Measurements from ENCODE around the gene MCTP1.
A peak's percentile ranks its signal among the peaks of the same experiment; 100 is the strongest.
"Not testable (repeated sequence)": the region's sequence is repeated elsewhere in the genome, so short reads cannot be mapped to it uniquely, and the experiment has no call there.

Gene MCTP1

GRCh38 chr5:95029569-95030366, 255.1 kb downstream of the MCTP1 start:
- ATAC-seq: peak; percentile 31
- Mint-ChIP-seq H3K9me3 (peaks cover 0 to 24% of the 10 kb centered on the region in 2 donors), H3K4me1 (peaks cover 12% of the 10 kb centered on the region), H3K27ac (no peak overlapping the region), H3K27me3 (no peaks in the 10 kb centered on the region), H3K4me3 (no peak overlapping the region)
- no peak for DNase-seq

- Mint-ChIP-seq H3K27me3 (no peaks in the 10 kb centered on the region), H3K27ac (no peak overlapping the region), H3K9me3 (peaks cover 0 to 7% of the 10 kb centered on the region in 2 donors), H3K4me3 (no peak overlapping the region), H3K4me1 (peaks cover 18% of the 10 kb centered on the region)
- DNase-seq (no peak), ATAC-seq (no peak)
Observed at GRCh38 chr5:95027775-95028174, 257.1 kb downstream of the MCTP1 start.

GRCh38 chr5:95027151-95027721, 257.7 kb downstream of the MCTP1 start:
- Mint-ChIP-seq H3K27me3 (no peaks in the 10 kb centered on the region), H3K27ac (no peak overlapping the region), H3K4me1 (peaks cover 23% of the 10 kb centered on the region), H3K4me3 (no peak overlapping the region), H3K9me3 (peaks cover 0 to 1% of the 10 kb centered on the region in 2 donors)
- ATAC-seq (no peak), DNase-seq (no peak)

DNA sequence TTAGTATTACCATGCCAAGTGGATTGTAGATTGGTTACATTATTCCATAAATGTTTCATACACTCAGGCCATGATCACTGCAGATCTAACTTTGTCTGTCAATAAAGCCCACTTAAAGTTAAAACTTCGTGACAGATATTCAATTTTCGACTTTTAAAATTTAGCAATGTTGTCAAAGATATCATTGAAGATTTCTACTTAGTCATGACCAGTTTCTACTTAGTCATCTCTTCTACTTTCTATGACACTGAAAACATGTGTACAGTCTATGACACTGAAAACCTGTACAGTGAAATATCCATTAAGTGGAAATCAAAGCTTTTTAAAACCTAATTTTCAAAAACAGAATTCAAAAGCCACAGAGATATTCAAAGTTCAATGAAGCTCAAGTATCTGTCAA, 258.2 kb downstream of the MCTP1 start:
- H3K27me3 Mint-ChIP-seq: no peaks in the 10 kb centered on the region
- H3K9me3 Mint-ChIP-seq: no peaks in the 10 kb centered on the region
- no peak overlapping the region for H3K27ac Mint-ChIP-seq
- H3K4me3 Mint-ChIP-seq: no peak overlapping the region
- H3K4me1 Mint-ChIP-seq: peaks cover 24% of the 10 kb centered on the region
- ATAC-seq: no peak
- DNase-seq: no peak

DNA sequence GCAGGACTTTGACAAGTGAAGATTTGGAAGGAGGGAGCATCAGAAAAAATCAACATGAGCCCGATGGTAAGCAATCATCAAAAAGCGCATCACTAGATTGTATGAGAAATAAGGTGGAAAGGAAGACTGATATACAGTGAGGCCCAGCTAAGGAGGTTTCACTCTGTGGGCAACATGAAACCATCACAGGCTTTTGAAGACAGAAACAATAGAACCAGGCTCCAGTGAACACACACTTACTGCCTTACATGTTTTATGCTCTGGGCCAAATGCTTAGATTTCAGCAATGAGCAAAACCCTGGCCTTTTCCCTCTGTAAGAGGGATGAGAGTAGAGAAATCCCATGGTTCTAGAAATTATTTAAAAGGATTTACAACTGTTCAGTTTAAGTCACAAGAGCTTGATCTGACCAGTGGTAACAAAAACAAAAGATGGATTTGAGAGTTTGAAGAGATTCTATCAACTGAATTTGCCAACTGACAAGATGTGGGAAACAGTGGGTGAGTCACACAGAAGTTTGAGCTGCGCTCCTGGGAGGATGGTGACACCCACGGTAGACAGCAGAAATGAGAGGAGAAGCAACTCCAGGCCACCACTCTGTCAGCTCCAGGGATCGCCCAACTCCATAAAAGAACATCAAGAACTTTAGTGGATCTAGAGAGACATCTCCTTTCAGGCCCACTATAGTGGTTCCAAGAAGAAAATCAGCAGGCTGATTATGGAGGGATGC, 261.8 kb downstream of the MCTP1 start:
- Mint-ChIP-seq H3K27ac (no peak overlapping the region), H3K27me3 (no peaks in the 10 kb centered on the region), H3K4me1 (peaks cover 24% of the 10 kb centered on the region), H3K4me3 (no peak overlapping the region), H3K9me3 (no peaks in the 10 kb centered on the region)
- DNase-seq: no peak
- peak; percentile 68 for ATAC-seq

- no peak overlapping the region for H3K4me3 Mint-ChIP-seq
Observed at GRCh38 chr5:95020345-95020744, 264.5 kb downstream of the MCTP1 start.

GRCh38 chr5:95018946-95019345, 265.9 kb downstream of the MCTP1 start:
- peaks cover 12% of the 10 kb centered on the region for H3K4me1 Mint-ChIP-seq
- H3K9me3 Mint-ChIP-seq: no peaks in the 10 kb centered on the region
- H3K27me3 Mint-ChIP-seq: no peaks in the 10 kb centered on the region
- DNase-seq (no peak), ATAC-seq (no peak)
- no peak overlapping the region for H3K27ac Mint-ChIP-seq
- H3K4me3 Mint-ChIP-seq: no peak overlapping the region

More at GRCh38 chr5:95020345-95020744, 264.5 kb downstream of the MCTP1 start:
- Mint-ChIP-seq H3K27me3 (no peaks in the 10 kb centered on the region), H3K9me3 (no peaks in the 10 kb centered on the region), H3K4me1 (peaks cover 12% of the 10 kb centered on the region), H3K27ac (no peak overlapping the region)
- no peak for ATAC-seq
- DNase-seq: no peak

DNA sequence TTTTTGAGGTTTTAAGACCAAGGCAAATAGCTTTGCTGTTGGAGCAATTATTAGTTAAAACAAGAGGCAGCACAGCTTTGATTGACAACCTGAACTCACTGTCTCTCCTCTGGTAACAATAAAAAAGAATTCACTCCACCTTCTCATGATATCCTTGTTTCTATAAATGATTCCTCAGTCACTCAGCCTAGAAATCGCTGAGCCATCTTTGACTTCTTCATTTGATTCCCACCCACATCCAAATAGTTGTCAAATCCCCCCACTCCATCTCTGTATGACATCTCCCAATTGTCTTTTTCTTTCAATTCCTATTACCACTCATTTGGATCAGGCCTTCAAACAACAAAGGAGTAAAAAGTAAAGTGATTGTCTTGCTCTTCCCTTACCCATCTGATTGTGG, 266.4 kb downstream of the MCTP1 start:
- Mint-ChIP-seq H3K4me3 (no peak overlapping the region), H3K4me1 (peaks cover 12% of the 10 kb centered on the region), H3K9me3 (no peaks in the 10 kb centered on the region), H3K27ac (no peak overlapping the region), H3K27me3 (no peaks in the 10 kb centered on the region)
- DNase-seq (no peak), ATAC-seq (no peak)

DNA sequence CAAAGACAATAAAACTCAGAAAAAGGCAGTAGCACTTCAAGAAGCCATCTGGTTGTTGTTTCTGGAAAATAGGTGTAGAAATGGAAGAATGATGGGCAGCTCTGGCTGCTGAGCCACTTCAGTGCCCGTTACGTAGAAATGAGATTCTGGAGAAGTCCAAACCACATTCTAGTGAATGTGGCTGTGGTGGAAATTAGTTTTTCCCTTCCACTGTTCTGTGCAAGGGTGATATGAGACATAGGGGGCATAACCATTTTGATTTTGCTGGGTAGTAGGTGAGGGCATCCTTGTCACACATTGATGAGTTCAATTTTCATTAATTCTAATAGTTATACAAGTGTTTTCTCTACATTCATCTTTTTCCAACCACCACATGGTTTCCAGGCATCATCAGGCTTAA, 275.1 kb downstream of the MCTP1 start:
- Mint-ChIP-seq H3K4me3 (no peak overlapping the region), H3K27ac (no peak overlapping the region), H3K9me3 (peaks cover 4 to 20% of the 10 kb centered on the region in 2 donors), H3K4me1 (no peaks in the 10 kb centered on the region), H3K27me3 (no peaks in the 10 kb centered on the region)
- no peak for DNase-seq
- no peak for ATAC-seq

DNA sequence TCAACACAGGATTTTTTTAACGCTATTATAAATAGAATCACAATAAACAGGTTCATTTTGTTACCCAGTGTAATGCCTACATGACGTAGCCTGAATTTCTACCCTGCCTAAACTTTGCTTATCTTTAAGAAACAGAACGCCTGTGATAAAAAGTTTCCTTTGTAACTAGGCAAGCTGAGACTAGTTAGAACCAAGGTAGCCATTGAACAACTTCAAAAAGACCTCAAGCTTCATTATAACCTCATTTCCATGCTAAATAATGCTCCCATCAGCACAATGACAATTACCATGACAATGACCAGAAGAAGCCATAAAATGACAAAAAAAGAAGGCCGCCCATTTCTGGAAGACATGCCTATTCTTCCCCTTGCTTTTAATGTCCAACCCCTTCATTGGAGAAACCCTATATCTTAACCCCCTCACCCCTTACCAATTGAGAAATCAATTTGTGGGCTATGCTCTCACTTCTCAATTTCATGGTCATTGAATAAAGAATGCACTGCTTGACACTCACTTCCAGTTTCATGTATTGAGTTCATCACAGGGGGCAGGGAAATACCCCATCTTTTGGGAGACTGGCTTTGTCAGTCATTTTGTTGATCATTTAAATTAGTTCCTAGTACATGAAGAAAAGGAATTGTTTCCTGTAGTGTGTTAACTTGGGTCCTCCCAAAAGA, 276.8 kb downstream of the MCTP1 start:
- ATAC-seq: no peak
- H3K27me3 Mint-ChIP-seq: no peaks in the 10 kb centered on the region

GRCh38 chr5:95005811-95006210, 279.1 kb downstream of the MCTP1 start:
- H3K9me3 Mint-ChIP-seq: peaks cover 10 to 26% of the 10 kb centered on the region in 2 donors
- H3K4me1 Mint-ChIP-seq: no peaks in the 10 kb centered on the region
- no peak overlapping the region for H3K4me3 Mint-ChIP-seq
- DNase-seq (no peak), ATAC-seq (no peak)
- H3K27me3 Mint-ChIP-seq: no peaks in the 10 kb centered on the region
- H3K27ac Mint-ChIP-seq: no peak overlapping the region

More for the DNA sequence above, 276.8 kb downstream of the MCTP1 start:
- Mint-ChIP-seq H3K4me1 (no peaks in the 10 kb centered on the region), H3K4me3 (no peak overlapping the region), H3K27ac (no peak overlapping the region), H3K9me3 (peaks cover 10 to 31% of the 10 kb centered on the region in 2 donors)
- no peak for DNase-seq

DNA sequence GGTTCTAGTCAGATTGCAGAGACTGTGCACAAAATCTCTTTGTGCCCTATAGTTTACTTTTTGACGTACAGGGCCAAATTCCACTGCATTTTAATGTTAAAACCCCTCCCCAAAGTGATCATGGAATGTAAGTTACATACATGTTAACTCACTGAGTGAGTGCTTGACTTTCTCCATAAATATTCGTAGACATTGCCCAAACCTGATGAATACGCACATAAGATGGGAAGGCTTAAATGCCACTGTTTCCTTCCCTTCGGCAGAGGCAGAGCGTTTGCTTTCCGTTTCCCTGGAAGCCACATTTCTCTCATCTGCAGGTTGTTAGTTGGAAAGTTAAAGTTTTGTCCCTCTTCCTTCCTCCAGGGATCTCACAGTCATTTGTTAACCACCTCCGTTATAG, 286.2 kb downstream of the MCTP1 start:
- peaks cover 2 to 9% of the 10 kb centered on the region in 2 donors for H3K9me3 Mint-ChIP-seq
- H3K4me3 Mint-ChIP-seq: no peak overlapping the region
- H3K27me3 Mint-ChIP-seq: no peaks in the 10 kb centered on the region
- no peaks in the 10 kb centered on the region for H3K4me1 Mint-ChIP-seq
- H3K27ac Mint-ChIP-seq: no peak overlapping the region
- no peak for ATAC-seq
- DNase-seq: no peak

- not testable (repeated sequence) for H3K27me3 Mint-ChIP-seq, H3K27ac Mint-ChIP-seq, ATAC-seq, H3K4me3 Mint-ChIP-seq, DNase-seq, H3K9me3 Mint-ChIP-seq, H3K4me1 Mint-ChIP-seq
Observed at GRCh38 chr5:94994537-94994936, 290.4 kb downstream of the MCTP1 start.

DNA sequence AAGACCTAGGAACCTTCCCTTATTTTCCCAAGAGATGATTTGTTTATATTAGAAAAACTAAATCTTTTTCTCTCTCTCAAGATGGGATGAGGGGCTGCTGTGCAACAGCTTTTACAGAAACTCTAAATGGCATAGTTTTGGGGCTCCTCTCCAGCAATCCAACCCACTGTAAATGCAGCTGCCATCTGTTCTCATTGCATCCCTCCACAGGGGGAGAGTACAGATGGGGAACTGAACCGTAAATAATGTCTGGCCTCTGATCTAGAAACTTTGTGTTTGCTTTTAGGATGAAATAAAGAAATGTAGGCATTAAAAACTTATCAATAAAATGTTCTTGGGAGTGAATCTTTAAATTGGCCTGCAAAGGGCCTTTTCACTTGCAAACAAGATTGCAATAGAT, 291.4 kb downstream of the MCTP1 start:
- Mint-ChIP-seq H3K27me3 (no peaks in the 10 kb centered on the region), H3K4me1 (no peaks in the 10 kb centered on the region), H3K27ac (no peak overlapping the region), H3K9me3 (no peaks in the 10 kb centered on the region), H3K4me3 (no peak overlapping the region)
- ATAC-seq (no peak), DNase-seq (no peak)

- DNase-seq (no peak), ATAC-seq (no peak)
- Mint-ChIP-seq H3K27me3 (no peaks in the 10 kb centered on the region), H3K4me3 (no peak overlapping the region), H3K27ac (no peak overlapping the region), H3K9me3 (no peaks in the 10 kb centered on the region), H3K4me1 (no peaks in the 10 kb centered on the region)
Observed at GRCh38 chr5:94992325-94992724, 292.6 kb downstream of the MCTP1 start.

Measured in stimulated activated naive CD8-positive, alpha-beta T cell treated with anti-CD3 and anti-CD28 coated beads, Interleukin-15, amount 100 ng/mL, for 72 hours (primary cell).